K562 (cell line): ENCODE measurements around the gene RDH5. TPM values are rescaled to one million over a fixed set of nuclear protein-coding genes. Genes with fewer than 3 reads are reported as not detected.

Experiments
- CBFA2T2 ChIP-seq: fragments of 450-650 bp; conservative IDR thresholded peaks from 2 replicates; pipeline ENCODE4 v1.6.1; 2017; ENCODE audit warnings: mild to moderate bottlenecking
- DDX20 ChIP-seq: fragments of 450-650 bp; IDR thresholded peaks from 2 replicates; pipeline ENCODE4 v1.6.1; 2016; ENCODE audit warnings: missing genetic modification characterization, low read depth, mild to moderate bottlenecking, missing compliant biosample characterization, moderate library complexity
- EP400 ChIP-seq: fragments of 450-650 bp; IDR thresholded peaks from 2 replicates; pipeline ENCODE4 v1.6.1; 2017; ENCODE audit warnings: antibody characterized with exemption, mild to moderate bottlenecking, moderate library complexity
- FOXK1 ChIP-seq: sonication (generic); formaldehyde crosslinking; IDR thresholded peaks from 2 replicates; pipeline ENCODE4 v1.8.0; 2022; ENCODE audit warnings: missing genetic modification reagents, mild to moderate bottlenecking, borderline replicate concordance
- GATAD2A ChIP-seq: fragments of 450-650 bp; IDR thresholded peaks from 2 replicates; pipeline ENCODE4 v1.6.1; 2017
- GTF2A2 ChIP-seq: IDR thresholded peaks from 2 replicates; pipeline ENCODE4 v1.6.1; 2016; ENCODE audit warnings: mild to moderate bottlenecking, missing genetic modification characterization, missing compliant biosample characterization
- HDAC6 ChIP-seq: IDR thresholded peaks from 2 replicates; pipeline ENCODE4 v1.6.1; 2012; ENCODE audit warnings: low read depth, mild to moderate bottlenecking, control low read depth, inconsistent platforms, low read length, moderate library complexity
- NELFE ChIP-seq: IDR thresholded peaks from 2 replicates; pipeline ENCODE4 v1.6.1; 2011; ENCODE audit warnings: mild to moderate bottlenecking; ENCODE audit not compliant: insufficient read depth, insufficient read length
- NRF1 ChIP-seq, 2 experiments: fragments of 450-650 bp; IDR thresholded peaks in 1 of 2; conservative IDR thresholded peaks in 1 of 2; 2 replicates each; pipeline ENCODE4 v1.6.1; 2014; ENCODE audit warnings: mild to moderate bottlenecking in 2 of 2
- PCBP1 ChIP-seq: fragments of 200-400 bp; formaldehyde crosslinking; IDR thresholded peaks from 2 replicates; pipeline ENCODE4 v1.6.1; 2018; ENCODE audit warnings: mild to moderate bottlenecking, low read depth, low read length; ENCODE audit not compliant: poor library complexity, severe bottlenecking
- PRMT5 ChIP-seq: sonication (generic); formaldehyde crosslinking; IDR thresholded peaks from 2 replicates; pipeline ENCODE4 v1.5.0; 2020; ENCODE audit warnings: missing genetic modification reagents
- RFX1 ChIP-seq: fragments of 450-650 bp; IDR thresholded peaks from 2 replicates; pipeline ENCODE4 v1.6.1; 2016; ENCODE audit warnings: mild to moderate bottlenecking, moderate library complexity
- SAP30 ChIP-seq: fragments of 200-600 bp; sonication (generic); IDR thresholded peaks from 2 replicates; pipeline ENCODE4 v1.6.1; 2012; ENCODE audit warnings: borderline replicate concordance, low read depth, mild to moderate bottlenecking, moderate library complexity, low read length, control low read depth, inconsistent platforms; ENCODE audit not compliant: insufficient read depth, poor library complexity, severe bottlenecking
- STAG1 ChIP-seq: sonication (generic); formaldehyde crosslinking; IDR thresholded peaks from 2 replicates; pipeline ENCODE4 v1.5.0; 2020; ENCODE audit warnings: missing genetic modification reagents, borderline replicate concordance
- TCF3 ChIP-seq: sonication (generic); formaldehyde crosslinking; IDR thresholded peaks from 2 replicates; pipeline ENCODE4 v1.4.0; 2020; ENCODE audit warnings: mild to moderate bottlenecking, missing genetic modification reagents
- TEAD4 ChIP-seq, 2 experiments: sonication (generic) in 1 of 2; formaldehyde crosslinking in 1 of 2; IDR thresholded peaks; 2 replicates each; pipeline versions ENCODE4 v1.6.1 to v1.8.0; 2012 to 2022; ENCODE audit warnings: borderline replicate concordance in 1 of 2, inconsistent platforms in 1 of 2, low read length in 1 of 2, mild to moderate bottlenecking in 1 of 2, missing genetic modification reagents in 1 of 2
- U2AF2 ChIP-seq: fragments of 200-400 bp; formaldehyde crosslinking; optimal IDR thresholded peaks from 2 replicates; pipeline ENCODE3; 2017; ENCODE audit warnings: low read depth, mild to moderate bottlenecking, low read length
- ZBTB11 ChIP-seq, 3 experiments: fragments of 200-800 bp in 1 of 3; fragments of 250-450 bp in 1 of 3; fragments of 450-650 bp in 1 of 3; sonication (Bioruptor Pico) in 1 of 3; sonication (Bioruptor generic) in 1 of 3; formaldehyde crosslinking in 1 of 3; IDR thresholded peaks; 2 replicates each; pipeline versions ENCODE4 v1.6.1 to v1.8.0; 2016 to 2022; ENCODE audit warnings: mild to moderate bottlenecking in 2 of 3, missing genetic modification characterization in 2 of 3, missing compliant biosample characterization in 1 of 3, moderate library complexity in 1 of 3
- ZBTB34 ChIP-seq: fragments of 250-450 bp; sonication (Bioruptor Pico); IDR thresholded peaks from 2 replicates; pipeline ENCODE4 v1.8.0; 2021; ENCODE audit warnings: mild to moderate bottlenecking, moderate library complexity
- ZBTB7A ChIP-seq: IDR thresholded peaks from 2 replicates; pipeline ENCODE4 v1.6.1; 2011; ENCODE audit warnings: low read depth, mild to moderate bottlenecking, low read length, moderate library complexity, borderline replicate concordance; ENCODE audit not compliant: control insufficient read depth
- ZC3H4 ChIP-seq: sonication (generic); formaldehyde crosslinking; IDR thresholded peaks from 2 replicates; pipeline ENCODE4 v1.9.0; 2021; ENCODE audit warnings: missing genetic modification reagents, borderline replicate concordance
- ZNF146 ChIP-seq: IDR thresholded peaks from one replicate; pipeline ENCODE4 v1.6.1; 2018; ENCODE audit warnings: missing compliant biosample characterization; ENCODE audit not compliant: unreplicated experiment
- ZNF444 ChIP-seq: fragments of 250-450 bp; sonication (Bioruptor Pico); IDR thresholded peaks from 2 replicates; pipeline ENCODE4 v1.4.0; 2020; ENCODE audit warnings: mild to moderate bottlenecking, moderate library complexity
- polyA plus RNA-seq, 8 experiments: library from polyadenylated mRNA; depleted of rRNA in 4 of 8; stranded (reverse) in 5 of 8; unstranded in 3 of 8; fragments of >200 nt; fragmentation: Nextera tagmentation in 2 of 8; fragmentation: Illumina TruSeq in 1 of 8; extraction: Ambion mirVana in 2 of 8; extraction: Trizol in 1 of 8; gene quantifications; 2 replicates each; pipeline versions ENCODE4 v1.2.1 to v1.2.3, GENCODE V29; 2011 to 2014; ENCODE audit warnings: inconsistent platforms in 1 of 8, missing spikeins in 1 of 8
- total RNA-seq, 7 experiments: library from RNA; depleted of rRNA in 6 of 7; stranded (reverse); fragments of >200 nt in 6 of 7; fragmentation: Illumina TruSeq in 2 of 7; extraction: Trizol in 2 of 7; gene quantifications; 2 replicates each; pipeline versions ENCODE4 v1.2.1 to v1.2.3, GENCODE V29; 2011 to 2021; ENCODE audit warnings: low replicate concordance in 1 of 7

The RDH5 gene
- total and polyA plus RNA-seq, 9 of the 15 experiments (the other 6 are each of a cell fraction or from before 2014, with no cell fraction given) = 0.28 to 2.0 (median 1.1) TPM; not detected in 1

GRCh38 chr12:55736780-55737580 is 16.8 kb downstream of the RDH5 start (continued):
- TF ChIP-seq ZBTB11 (CRISPR knock-in tag; IDR thresholded peaks at IDR 0.05) (no peak), NELFE (no peak), ZNF146 (CRISPR knock-in tag) (no peak), TCF3 (CRISPR knock-in tag) (no peak), CBFA2T2 (no peak), TEAD4 (IDR thresholded peaks at IDR 0.05; ENCODE audit: low read length) (no peak; the same call in 1 of the 2 replicates), TEAD4 (CRISPR knock-in tag; IDR thresholded peaks at IDR 0.05; ENCODE audit: borderline replicate concordance) (no peak), GATAD2A (peak; percentile 38; the same call in 1 of the 2 replicates), ZNF444 (CRISPR knock-in tag) (no peak), SAP30 (no peak), DDX20 (tag) (no peak), RFX1 (no peak), GTF2A2 (tag) (no peak), FOXK1 (no peak), PRMT5 (CRISPR knock-in tag) (no peak), EP400 (no peak), STAG1 (CRISPR knock-in tag) (peak; percentile 35; the same call in 1 of the 2 replicates), U2AF2 (no peak), HDAC6 (no peak), ZC3H4 (no peak), ZBTB7A (no peak), ZBTB34 (CRISPR knock-in tag) (no peak), PCBP1 (no peak), NRF1 (conservative IDR thresholded peaks at IDR 0.05 in 1 of 2, IDR thresholded peaks at IDR 0.05 in 1 of 2) (no peak)
